Body of pancreas (tissue), 4 donors: ENCODE measurements around the gene PRDM16. TPM values are rescaled to one million over a fixed set of nuclear protein-coding genes. Genes with fewer than 3 reads are reported as not detected.

Source experiments
- ATAC-seq: fragments of 150-250 bp; one replicate; pipeline ENCODE4 v1.9.1; 2016
- DNase-seq, 4 donors: peaks; one replicate each; pipeline ENCODE4 v3.0.0-alpha.2; 2019
- H3K27ac ChIP-seq, 4 donors: fragments of 200-600 bp; sonication (generic); 1 replicate in 3 of 4; 2 replicates in 1 of 4; pipeline versions ENCODE4 v1.5.1 to v1.6.1; 2016 to 2019; ENCODE audit warnings: mild to moderate bottlenecking in 1 of 4, mixed read lengths in 1 of 4, moderate library complexity in 1 of 4
- H3K27me3 ChIP-seq, 2 donors: fragments of 200-600 bp; sonication (generic); one replicate each; pipeline ENCODE4 v1.6.0; 2016; ENCODE audit warnings: mild to moderate bottlenecking in 1 of 2
- H3K36me3 ChIP-seq, 2 donors: fragments of 200-600 bp; sonication (generic); replicated peaks in 1 of 2; 2 replicates each; pipeline ENCODE4 v1.5.1; 2016; ENCODE audit warnings: low read depth in 2 of 2; ENCODE audit not compliant: insufficient read depth in 1 of 2
- H3K4me1 ChIP-seq: fragments of 200-600 bp; sonication (generic); one replicate; pipeline ENCODE4 v1.6.0; 2016
- H3K4me3 ChIP-seq, 2 donors: fragments of 200-600 bp; sonication (generic); 1 replicate in 1 of 2; 2 replicates in 1 of 2; pipeline ENCODE4 v1.5.1; 2016 to 2019
- H3K9me3 ChIP-seq, 3 donors: fragments of 200-600 bp; sonication (generic); 1 replicate in 2 of 3; 2 replicates in 1 of 3; pipeline ENCODE4 v1.5.1; 2016
- CTCF ChIP-seq, 7 experiments: fragments of 450-650 bp in 4 of 7; fragments of 200-600 bp in 3 of 7; sonication (generic) in 3 of 7; IDR thresholded peaks; one replicate each; pipeline ENCODE4 v1.5.1; 2016 to 2019; ENCODE audit warnings: antibody characterized with exemption in 7 of 7
- POLR2A ChIP-seq, 3 donors: fragments of 450-650 bp; IDR thresholded peaks; one replicate each; pipeline ENCODE4 v1.6.1; 2016; ENCODE audit warnings: antibody characterized with exemption in 3 of 3, mild to moderate bottlenecking in 2 of 3
- whole genome bisulfite sequencing, 2 donors: methylation state at CpG; one replicate each; pipeline ENCODE4 v1.1.5; 2017; 5-methylcytosine and 5-hydroxymethylcytosine counted together
- intact Hi-C: fragments of 100-400 bp; cut with DNase I; formaldehyde crosslinking; loops from one replicate; pipeline ENCODE4 v1.15.1; 2023
- total RNA-seq, 2 donors: library from RNA; depleted of rRNA; stranded (reverse); fragments of >200 nt; gene quantifications; one replicate each; pipeline ENCODE4 v1.1.0, GENCODE V29; 2016

PRDM16 gene
- total RNA-seq, 2 donors from 2014 or later, result 15.2 to 16.6 TPM

GRCh38 chr1:3160647-3161145 is 91.7 kb downstream of the PRDM16 start:
- no peak overlapping the region for H3K4me3 ChIP-seq
- intact Hi-C loops, result no loop called here
- H3K27me3 ChIP-seq, result no peaks in the 10 kb centered on the region
- no peaks in the 10 kb centered on the region for H3K9me3 ChIP-seq
- 72 to 84% methylated on average over 8 to 12 of the region's 12 CpGs for WGBS, 2 donors
- no peak overlapping the region for H3K27ac ChIP-seq
- DNase-seq, result no peak
- ATAC-seq, result no peak
- peaks cover 10% of the 10 kb centered on the region for H3K4me1 ChIP-seq
- TF ChIP-seq POLR2A (IDR thresholded peaks at IDR 0.05) (no peak), CTCF (IDR thresholded peaks at IDR 0.05) (no peak)
- H3K36me3 ChIP-seq, result no peaks in the 10 kb centered on the region

- intact Hi-C loops, result no loop called here
- H3K9me3 ChIP-seq, result no peaks in the 10 kb centered on the region
- no peaks in the 10 kb centered on the region for H3K27me3 ChIP-seq
- peaks cover 16% of the 10 kb centered on the region for H3K4me1 ChIP-seq
- DNase-seq (no peak), ATAC-seq (no peak)
- H3K36me3 ChIP-seq, result no peaks in the 10 kb centered on the region
- TF ChIP-seq CTCF (IDR thresholded peaks at IDR 0.05) (no peak), POLR2A (IDR thresholded peaks at IDR 0.05) (no peak)
- 62 to 80% methylated on average over 24 to 30 of the region's 30 CpGs for WGBS, 2 donors
- H3K4me3 ChIP-seq, result no peak overlapping the region
- H3K27ac ChIP-seq, result no peak overlapping the region
Observed at GRCh38 chr1:3161176-3161840, 92.3 kb downstream of the PRDM16 start.

- intact Hi-C loops, result no loop called here
Observed at GRCh38 chr1:3162322-3162882, 93.4 kb downstream of the PRDM16 start.

GRCh38 chr1:3163356-3163755 is 94.4 kb downstream of the PRDM16 start:
- no peak for TF ChIP-seq CTCF (IDR thresholded peaks at IDR 0.05)
- no peak for TF ChIP-seq POLR2A (IDR thresholded peaks at IDR 0.05)
- 88 to 91% methylated on average over 12 to 14 of the region's 15 CpGs for WGBS, 2 donors
- no peaks in the 10 kb centered on the region for H3K36me3 ChIP-seq
- H3K4me3 ChIP-seq, result no peak overlapping the region
- H3K4me1 ChIP-seq, result peaks cover 22% of the 10 kb centered on the region
- H3K27me3 ChIP-seq, result no peaks in the 10 kb centered on the region
- intact Hi-C loops, result no loop called here
- no peak for DNase-seq
- ATAC-seq, result no peak
- no peaks in the 10 kb centered on the region for H3K9me3 ChIP-seq
- no peak overlapping the region for H3K27ac ChIP-seq

More at GRCh38 chr1:3162322-3162882, 93.4 kb downstream of the PRDM16 start:
- Histone ChIP-seq H3K4me1 (peaks cover 20% of the 10 kb centered on the region), H3K27me3 (no peaks in the 10 kb centered on the region), H3K4me3 (no peak overlapping the region), H3K9me3 (no peaks in the 10 kb centered on the region), H3K27ac (no peak overlapping the region), H3K36me3 (no peaks in the 10 kb centered on the region)
- 85 to 87% methylated on average over 24 to 27 of the region's 27 CpGs for WGBS, 2 donors
- DNase-seq (no peak), ATAC-seq (no peak)
- TF ChIP-seq CTCF (IDR thresholded peaks at IDR 0.05), result no peak
- no peak for TF ChIP-seq POLR2A (IDR thresholded peaks at IDR 0.05)
